CD4-positive, alpha-beta T cell treated with Interleukin-15 for 1 hour (primary cell): Measurements from ENCODE around the gene SFRP5.

ENCODE experiments used
- DNase-seq: peaks from one replicate; pipeline ENCODE4 v3.0.0-alpha.2; 2020

Gene SFRP5

GRCh38 chr10:97785231-97785630 lies 13.4 kb upstream of the SFRP5 start:
- no peak for DNase-seq

- DNase-seq = no peak
Observed at GRCh38 chr10:97784200-97784810, 12.5 kb upstream of the SFRP5 start.

GRCh38 chr10:97782455-97783228 lies 10.8 kb upstream of the SFRP5 start:
- DNase-seq = no peak

DNA sequence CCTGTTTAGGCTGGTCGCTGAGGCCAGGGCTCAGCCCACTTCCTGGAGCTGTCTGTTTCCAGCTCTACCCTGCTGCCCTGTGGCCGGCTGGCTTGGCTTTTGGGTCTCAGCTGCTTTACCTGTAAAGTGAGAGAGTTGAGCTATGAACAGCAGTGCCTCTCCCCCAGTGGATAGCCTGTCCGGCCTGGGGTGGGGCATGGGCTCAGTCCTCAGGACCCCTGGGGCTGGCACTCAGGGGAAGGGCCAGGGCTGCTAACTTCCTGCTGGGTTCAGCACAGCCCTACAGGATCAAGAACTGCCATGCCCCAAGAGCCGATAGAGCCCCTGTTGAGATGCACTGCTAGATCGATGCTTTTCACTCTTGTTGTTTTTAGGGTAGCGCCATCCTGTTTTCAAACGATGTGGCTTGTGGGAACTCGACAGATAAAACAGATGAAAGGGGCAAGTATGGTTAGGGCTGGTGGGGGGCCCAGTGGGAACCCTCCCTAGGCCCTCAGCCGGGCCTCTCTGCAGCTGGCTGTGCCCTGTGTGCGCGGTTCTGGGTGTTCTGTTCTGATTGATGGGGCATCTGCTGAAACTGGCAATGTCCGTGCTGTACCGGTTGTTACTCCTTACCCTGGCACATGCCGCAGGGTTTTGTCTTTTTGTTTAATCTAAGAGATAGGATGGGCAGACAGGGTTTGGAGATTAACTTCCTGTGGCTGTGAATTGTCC lies 10.0 kb upstream of the SFRP5 start:
- DNase-seq = no peak

DNA sequence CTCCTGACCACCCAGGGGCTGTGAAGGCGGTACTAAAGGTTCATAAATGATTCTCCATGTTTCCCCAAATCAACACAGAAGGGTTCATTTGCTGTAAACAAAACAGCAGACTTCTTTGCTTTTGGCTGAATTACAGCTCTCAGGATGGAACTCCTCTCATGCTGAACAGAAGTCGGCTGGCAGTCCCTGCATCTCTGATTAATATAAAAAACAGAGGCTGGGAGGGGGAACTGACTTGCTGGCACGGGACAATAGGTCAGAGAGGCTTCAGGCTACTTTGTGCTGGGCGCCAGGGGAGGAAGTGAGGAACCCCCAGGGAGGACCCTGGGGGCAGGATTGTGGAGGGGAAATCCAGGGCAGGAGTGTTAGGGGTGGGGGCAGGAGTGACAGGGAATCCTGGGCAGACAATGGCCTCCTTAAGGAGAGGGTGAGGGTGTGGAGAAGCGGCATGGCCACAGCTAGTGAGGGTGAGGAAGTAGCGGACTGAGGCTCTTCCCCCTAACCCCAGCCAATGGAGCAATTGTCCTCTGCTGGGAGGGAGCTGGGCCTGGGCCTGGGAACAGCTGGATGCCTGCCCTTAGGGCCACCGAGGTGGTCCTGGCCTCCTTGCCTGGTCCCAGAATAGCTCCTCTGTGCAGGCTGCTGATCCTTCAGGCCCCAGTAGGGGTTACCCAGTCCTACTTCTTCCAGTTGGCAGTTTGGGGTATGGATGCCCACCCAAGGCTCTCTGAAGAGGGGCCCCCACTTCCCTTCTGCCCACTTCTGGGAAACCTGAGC lies 9.2 kb upstream of the SFRP5 start:
- no peak for DNase-seq

- no peak for DNase-seq
Observed at GRCh38 chr10:97779975-97780374, 8.2 kb upstream of the SFRP5 start.

DNA sequence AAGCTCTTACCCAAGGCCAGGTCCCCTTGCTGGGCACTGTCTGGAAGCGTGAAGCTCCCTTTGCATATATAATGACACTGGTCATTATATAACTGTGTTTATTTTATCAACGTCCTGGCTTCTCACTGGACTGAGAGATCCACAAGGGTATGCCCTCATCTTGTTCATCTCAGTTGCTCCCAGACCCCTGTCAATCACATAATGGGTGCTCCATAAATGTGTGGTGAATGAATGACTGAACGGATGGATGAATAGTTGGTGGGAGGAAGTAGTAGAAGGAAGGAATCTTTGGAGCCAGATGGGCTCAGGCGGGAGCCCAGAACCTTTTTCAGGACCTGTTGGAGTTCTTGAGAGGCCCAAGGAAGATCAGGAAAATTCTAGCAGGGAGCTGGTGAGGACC lies 7.7 kb upstream of the SFRP5 start:
- DNase-seq = no peak

DNA sequence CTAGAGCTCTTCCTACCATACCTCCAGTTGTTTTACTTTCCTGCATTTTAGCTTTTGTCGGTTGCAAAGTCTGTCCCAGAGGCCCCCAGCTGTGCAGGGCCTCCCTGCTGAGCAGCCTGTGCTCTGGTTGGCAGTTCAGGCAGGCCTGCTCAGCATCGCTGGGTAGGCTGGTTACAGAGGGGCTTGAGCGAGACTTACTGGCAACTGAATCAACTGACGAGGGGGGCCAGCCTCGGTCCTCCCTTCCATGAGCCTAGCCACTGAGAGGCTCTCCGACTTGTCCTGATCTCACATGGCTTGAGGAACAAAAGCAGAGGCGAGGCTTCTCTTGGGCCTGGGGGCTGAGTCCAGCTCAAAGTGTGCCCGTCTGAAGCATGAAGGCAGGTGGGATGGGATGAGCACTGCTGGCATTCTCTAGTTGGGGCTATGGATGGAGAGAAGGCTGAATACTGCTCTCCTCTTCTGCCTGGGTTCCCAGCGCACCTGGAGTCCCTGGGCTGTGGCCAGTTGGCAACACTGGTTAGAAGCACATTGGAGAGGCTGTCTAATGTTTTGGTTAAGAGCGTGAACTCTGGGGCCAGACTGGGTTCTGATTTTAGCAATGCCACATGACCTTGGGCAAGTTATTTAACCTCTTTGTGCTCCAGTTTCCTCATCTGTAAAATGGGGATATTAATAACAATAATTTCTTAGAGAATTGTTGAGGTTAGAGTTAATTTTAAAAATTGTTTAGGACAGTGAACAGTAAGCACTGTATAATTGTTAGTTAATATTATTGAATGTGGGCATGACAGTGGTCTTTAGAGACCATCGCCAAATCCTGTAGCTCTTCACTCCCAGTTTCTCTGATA lies 6.9 kb upstream of the SFRP5 start:
- DNase-seq = no peak

DNA sequence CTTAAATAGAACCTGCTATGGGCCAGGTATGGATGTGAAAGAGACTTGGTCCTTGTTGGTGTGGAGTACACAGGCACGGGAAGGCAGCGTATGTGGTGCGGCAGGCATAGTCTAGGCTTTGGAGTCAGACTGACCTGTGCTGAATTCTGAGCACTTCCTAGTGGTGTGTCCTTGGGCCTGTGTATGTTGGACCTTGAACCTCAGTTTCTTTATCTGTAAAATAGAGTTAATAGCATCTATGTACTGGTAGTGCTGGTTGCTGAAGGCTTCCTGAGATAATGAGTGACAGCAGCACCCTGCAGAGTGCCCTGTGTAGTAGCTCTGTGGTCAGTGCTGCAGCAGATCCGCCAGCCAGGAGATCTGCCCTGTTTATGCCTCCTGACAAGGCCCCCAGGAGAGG lies 5.3 kb upstream of the SFRP5 start:
- DNase-seq = no peak

DNA sequence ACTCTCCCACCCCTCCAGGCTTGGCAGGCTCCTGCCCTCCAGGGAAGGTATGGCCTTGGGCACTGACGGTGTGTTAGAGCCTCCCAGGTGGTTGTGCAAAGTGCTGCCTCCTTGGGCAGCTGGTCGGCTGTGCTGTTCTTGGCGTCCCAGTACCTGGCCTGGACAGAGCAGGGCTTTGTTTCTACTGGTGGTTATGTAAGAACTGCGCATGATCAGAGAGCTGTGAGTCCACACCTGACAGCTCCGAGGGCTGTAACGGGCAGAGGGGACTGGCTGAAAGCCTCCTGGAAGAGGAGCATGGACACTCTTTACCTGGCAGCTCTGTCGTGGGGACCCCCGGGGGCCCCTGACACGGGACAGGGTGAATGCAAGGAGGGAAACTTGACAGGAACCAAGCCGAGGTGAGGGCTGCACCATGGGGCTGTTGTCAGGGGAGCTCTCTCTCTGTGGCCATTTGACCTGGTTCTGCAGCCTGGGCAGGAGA lies 3.1 kb upstream of the SFRP5 start:
- DNase-seq = no peak

DNA sequence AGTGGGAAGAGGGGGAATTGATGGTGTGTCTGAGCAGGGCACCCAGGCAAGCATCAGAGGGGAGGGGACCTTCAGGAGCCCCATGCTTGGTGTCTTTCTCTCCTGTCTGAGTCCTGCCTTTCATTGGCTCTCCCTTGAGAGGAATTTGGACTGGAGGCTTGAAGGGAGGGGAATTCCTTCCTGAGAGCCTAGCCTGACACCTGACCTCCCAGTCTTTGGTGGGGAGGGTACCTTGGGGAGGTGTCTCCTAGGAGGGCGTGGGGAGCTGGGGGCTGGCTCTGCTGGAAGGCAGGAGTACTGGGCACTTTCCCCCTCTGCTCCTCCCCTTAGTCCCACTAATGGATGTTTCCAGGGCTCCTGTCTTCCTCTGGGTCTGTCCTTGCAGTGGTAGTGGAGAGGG lies 1.3 kb upstream of the SFRP5 start:
- no peak for DNase-seq

GRCh38 chr10:97771055-97771891 lies 526 bp downstream of the SFRP5 start:
- DNase-seq = no peak

DNA sequence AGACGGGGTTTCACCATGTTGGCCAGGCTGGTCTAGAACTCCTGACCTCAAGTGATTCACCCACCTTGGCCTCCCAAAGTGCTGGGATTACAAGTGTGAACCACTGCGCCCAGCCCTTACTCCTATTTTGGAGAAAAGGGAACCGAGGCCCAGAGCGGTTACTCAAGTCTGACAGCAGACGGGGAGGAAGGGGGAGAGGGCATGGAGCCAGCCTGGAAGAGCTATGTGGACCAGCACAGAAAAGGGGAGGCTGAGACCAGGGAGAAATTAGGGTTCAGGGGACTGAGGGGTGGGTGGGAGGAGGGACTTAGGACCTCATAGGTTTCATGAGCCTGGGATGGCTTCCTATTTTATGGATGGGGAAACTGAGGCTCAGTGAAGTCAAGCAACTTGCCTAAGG lies 1.5 kb downstream of the SFRP5 start:
- no peak for DNase-seq

- DNase-seq = no peak
Observed at GRCh38 chr10:97768322-97769315, 3.2 kb downstream of the SFRP5 start.

- DNase-seq = no peak
Observed at GRCh38 chr10:97766996-97767924, 4.5 kb downstream of the SFRP5 start.

DNA sequence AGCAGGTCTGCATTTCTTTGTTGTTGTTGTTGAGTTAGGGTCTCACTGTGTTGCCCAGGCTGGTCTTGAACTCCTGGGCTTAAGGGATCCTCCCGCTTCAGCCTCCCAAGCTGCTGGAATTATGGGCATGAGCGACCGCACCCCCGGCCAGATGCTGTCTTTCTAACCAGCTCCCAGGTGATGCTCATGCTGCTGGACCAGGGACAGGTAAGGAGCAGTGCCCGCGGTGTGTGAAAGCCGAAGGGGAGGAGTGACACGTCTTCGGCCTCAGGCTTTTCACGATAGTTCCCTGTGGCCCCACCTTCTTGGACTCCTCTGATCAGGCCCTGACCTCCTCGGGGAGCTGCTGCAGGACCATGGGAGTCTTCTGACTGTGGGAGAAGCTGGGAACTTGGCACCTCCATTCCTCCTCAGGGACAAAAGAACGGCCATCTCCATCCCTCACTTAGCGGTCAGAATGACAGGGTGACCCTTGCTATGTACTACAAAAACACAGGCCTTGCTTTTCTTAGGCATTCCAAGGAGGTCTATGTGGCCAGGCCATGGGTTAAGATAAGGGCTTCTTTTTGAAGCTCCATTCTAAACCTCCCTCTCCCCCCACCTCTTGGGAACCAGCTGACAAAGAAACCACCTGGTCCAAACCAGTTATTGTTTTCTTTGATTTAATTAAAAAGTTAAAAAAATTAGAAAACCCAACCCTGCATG lies 5.5 kb downstream of the SFRP5 start:
- no peak for DNase-seq

DNA sequence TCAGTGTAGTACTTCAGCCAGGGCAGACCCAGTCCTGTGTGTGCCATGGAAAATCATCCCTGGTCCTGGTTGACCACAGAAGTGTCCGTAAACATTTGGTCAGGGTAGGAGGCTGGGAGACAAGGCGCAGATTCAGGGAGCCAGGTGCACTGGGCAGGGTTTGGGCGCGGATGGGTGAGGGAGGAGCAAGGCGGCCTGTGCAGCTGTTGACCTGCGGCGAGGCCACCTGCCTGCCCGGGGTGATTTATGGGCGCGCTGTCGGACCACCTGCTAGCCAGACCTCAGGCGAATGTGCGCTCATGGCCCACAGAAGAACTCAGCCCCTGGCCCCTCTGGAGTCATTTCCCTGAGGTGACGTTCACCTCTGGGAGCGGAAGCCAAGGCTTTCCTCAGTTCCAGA lies 6.6 kb downstream of the SFRP5 start:
- no peak for DNase-seq

- DNase-seq = no peak
Observed at GRCh38 chr10:97764519-97764931, 7.3 kb downstream of the SFRP5 start.
